HG03045 (cell line): ENCODE measurements around the gene MFNG.

ENCODE experiments used
- ATAC-seq: cut with Tn5 transposase; IDR thresholded peaks from one replicate; pipeline ENCODE4 v1.9.1; 2021; ENCODE audit warnings: mild to moderate bottlenecking, moderate library complexity; ENCODE audit not compliant: unreplicated experiment

The MFNG gene

DNA sequence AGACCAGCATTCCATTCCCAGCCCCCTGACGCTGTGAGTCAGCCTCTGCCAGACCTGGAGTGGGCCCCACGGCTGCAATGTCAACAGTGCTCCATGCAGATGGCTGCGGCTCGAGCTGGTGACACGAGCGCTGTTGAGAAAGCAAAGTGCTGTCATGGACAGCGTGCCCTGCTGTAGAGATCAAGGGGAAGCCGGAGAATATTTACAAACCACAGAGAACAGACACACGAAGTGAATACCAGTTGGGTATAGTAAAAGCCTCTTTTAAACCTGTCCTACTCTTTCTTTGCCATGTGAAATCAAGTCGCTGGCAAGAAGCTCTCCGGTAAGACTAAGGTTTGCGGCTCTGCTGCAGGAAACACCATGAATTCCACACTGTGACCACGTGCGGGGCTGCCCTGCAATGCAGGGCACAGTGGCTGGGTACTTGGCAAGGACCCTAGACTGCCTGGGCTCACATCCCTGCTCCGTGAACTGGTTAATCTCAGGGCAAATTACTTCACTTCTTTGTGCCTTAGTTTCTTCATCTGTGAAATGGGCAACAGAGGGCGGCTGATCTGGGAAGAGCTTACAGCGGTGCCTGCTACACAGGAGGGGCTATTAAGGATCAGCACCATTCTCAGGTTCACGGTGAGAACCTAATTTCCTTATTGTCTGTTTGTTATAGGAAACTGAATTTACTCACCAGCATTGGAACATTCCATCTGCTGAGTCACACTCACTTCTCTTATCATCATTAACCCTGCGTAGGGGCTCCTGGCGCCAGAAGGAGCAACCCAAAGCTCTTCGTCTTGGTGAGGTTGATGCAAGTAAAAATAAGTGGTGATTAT is 31.1 kb downstream of the MFNG start:
- no peak for ATAC-seq

DNA sequence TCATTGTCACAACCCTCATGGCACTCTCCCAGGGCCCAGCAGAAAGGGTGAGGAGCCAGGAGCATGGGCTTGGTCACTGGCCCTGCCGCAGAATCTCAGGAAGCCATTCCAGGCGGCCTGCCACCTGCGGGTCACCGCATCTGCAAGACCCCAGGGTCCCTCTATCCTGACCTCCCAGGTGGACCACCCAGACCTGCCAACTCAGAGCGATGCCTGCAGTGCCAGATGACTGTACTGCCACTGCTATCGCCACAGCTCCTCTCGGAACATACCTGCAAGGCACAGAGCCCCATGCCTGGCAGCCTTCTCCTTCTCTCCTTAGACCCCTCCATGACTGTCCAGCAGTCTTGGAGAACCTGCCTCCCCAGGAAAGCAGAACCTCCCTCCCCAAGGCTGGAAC is 32.5 kb downstream of the MFNG start:
- ATAC-seq: no peak

DNA sequence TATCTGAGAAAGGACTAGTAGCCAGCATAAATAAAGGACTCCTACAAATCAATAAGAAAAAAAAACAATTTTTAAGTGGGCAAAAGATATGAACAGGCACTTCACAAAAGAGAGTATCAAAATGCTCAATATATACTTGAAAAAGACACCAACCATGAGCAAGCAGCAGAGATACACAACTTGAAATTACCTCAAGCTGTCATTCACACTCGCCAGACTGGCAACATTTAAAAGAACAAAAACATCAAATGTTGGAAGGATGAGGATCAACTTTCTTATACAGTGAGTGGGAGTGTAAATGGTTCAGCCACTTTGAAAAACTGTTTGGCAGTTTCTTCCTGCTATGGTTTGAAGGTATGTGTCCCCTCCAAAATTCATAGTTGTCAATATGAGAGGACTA is 35.0 kb downstream of the MFNG start:
- no peak for ATAC-seq

GRCh38 chr22:37449331-37450001 is 36.7 kb downstream of the MFNG start:
- ATAC-seq: no peak

DNA sequence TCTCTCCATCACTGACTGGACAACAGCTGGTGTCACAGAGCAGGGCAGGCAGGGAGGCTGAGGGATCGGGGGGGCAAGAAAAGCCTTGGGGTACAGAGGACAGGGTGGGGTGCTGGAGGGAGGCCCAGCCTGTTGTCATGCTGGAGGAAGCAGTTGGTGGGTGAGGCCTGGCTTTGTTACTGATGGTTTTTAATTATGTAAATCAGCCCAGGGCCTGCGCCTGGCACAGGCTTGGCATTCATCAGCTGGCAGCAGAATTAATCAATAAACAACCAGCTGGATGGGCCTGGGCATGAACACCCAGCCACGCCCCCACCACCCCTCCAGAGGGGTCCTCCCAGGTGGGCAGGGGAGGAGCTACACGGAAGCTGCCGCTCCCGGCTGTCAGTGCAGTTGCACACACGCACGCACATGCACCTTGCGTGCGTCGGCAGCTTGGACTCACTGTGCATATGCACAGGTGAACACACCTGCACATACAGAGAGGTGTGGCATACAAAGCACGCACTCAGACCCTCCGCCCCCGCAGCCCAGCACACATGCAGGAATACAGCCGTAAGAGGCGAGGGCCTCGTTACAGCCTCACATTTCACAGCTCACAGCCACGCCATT is 37.6 kb downstream of the MFNG start:
- ATAC-seq: no peak

DNA sequence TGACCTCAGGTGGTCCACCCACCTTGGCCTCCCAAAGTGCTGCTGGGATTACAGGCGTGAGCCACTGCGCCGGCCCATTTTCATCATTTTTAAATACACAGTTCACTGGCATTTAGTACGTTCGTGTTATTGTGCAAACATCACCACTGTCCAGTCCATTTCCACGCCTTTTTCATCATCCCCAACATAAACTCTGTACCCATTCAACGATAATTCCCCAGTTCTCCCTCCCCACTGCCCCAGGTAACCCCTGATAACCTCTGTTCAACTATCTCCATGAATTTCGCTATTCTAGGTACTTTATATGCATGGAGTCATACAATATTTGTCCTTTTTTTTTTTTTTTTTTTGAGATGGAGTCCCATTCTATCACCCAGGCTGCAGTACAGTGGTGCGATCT is 40.7 kb downstream of the MFNG start:
- no peak for ATAC-seq

GRCh38 chr22:37443977-37444376 is 42.2 kb downstream of the MFNG start:
- no peak for ATAC-seq

GRCh38 chr22:37443086-37443485 is 43.1 kb downstream of the MFNG start:
- ATAC-seq: no peak

DNA sequence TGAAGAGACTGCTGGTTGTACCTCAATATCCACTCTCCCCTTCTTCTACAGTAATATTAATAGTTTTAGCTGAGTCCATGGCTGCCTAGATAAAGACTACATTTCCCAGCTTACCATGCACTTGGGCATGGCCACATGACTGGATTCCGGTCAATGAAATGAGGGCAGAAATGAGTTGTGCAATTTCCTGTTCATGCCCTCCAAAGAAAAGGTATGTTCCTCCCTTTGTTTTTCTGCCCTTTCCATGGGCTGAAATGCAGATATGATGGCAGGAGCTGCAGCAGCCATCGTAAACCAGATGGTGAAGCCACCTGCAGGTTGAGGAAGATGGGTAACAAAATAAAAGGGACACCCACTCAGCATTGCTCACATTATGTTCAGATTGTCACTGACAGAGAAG is 43.6 kb downstream of the MFNG start:
- ATAC-seq: no peak

GRCh38 chr22:37442135-37442534 is 44.0 kb downstream of the MFNG start:
- no peak for ATAC-seq

DNA sequence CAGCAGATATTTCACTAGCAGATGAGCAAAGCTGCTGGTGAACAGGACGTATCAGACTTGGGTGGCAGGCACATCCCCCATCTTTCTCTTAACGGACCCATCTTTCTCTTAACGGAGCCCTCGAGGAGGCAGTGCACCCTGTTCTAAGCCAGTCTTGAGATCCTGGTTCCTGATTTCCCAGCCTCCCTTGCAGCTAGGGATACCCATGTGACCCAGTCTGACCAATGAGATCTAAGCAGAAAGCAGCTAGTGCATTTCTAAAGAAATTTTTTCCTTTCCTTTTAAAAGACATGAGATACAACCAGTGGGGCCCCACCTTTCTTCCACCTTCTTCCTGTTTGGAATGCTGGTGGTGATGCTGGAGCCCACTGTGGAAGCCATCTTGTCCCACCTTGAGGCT is 45.3 kb downstream of the MFNG start:
- ATAC-seq: no peak

DNA sequence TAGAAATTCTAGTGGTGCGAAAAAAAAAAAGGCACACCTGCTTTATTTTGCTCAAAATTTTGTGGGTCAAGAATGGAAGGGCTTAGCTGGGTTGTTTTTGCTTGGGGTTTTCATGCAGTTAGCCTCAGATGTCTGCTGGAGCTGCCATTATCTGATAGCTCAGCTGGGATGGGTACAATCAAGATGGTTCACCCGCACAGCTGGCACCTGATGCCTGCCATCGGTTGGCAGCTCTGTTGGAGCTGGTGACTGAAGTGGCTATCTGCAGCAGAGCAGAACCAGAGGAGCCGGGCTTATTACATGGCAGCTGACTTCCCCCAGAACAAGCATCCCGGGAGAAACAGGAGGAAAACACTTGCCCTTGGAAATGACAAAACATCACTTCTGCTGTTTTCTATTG is 46.8 kb downstream of the MFNG start:
- ATAC-seq: no peak

DNA sequence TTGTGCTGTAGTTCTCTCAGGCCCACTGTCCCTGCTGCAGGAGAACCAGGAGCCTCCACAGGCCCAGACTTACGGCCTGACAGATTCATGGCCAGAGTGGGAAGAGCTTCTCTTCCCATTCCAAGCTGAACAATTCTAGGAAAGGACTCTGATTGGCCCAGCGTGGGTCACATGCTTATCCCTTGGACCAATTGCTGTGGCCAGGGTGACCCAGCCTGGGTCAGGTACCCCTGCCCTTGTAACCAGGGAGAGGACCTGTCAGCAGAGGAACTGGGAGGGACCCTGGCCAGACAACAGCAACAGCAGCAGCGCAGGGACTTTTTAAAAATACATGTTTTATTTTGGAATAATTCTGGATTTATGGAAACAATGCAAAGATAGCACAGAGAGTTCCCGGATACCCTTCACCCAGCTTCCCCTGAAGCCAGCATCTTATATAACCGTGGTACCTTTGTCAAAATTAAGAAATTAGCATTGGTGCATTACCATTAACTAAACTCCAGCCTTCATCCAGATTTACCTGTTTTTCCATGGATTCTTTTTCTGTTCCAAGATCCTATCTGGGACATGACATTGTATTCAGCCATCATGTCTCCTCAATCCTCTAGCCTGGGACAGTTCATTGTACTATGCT is 50.1 kb downstream of the MFNG start:
- no peak for ATAC-seq

DNA sequence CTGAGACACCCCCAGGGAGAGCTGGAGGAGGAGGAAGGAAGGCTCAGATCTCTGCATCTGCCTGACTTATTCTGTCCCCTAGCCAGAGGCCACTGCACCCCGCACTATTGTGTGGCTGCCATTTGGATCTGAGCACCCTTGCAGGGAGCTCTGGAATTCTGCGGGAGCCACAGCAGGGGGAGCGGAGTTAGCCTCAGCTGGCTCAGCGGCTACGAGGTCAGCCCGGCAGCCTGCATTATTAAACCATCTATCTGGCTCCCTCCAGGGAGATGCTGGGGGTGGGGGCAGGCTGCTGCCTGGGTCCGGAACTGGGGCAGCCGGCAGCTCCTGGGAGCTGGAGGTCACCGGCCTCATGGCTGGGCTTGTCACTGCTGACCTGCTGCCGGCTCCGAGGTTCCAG is 52.4 kb downstream of the MFNG start:
- ATAC-seq: no peak

DNA sequence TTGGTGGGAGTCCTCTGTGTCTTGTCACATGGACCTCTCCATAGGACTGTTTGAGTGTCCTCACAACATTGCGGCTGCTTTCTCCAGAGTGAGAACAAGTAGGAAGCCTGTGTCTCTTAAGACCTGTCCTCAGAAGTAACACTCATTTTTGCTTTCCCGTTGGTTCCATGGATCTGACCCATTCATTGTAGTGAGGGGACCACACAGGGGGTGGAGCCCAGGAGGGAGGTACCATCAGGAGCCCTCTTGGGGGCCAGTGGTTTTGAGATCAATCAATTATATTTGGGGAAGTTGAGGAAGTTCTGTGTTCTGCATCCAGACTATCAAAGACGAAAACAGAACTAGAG is 53.5 kb downstream of the MFNG start:
- no peak for ATAC-seq

DNA sequence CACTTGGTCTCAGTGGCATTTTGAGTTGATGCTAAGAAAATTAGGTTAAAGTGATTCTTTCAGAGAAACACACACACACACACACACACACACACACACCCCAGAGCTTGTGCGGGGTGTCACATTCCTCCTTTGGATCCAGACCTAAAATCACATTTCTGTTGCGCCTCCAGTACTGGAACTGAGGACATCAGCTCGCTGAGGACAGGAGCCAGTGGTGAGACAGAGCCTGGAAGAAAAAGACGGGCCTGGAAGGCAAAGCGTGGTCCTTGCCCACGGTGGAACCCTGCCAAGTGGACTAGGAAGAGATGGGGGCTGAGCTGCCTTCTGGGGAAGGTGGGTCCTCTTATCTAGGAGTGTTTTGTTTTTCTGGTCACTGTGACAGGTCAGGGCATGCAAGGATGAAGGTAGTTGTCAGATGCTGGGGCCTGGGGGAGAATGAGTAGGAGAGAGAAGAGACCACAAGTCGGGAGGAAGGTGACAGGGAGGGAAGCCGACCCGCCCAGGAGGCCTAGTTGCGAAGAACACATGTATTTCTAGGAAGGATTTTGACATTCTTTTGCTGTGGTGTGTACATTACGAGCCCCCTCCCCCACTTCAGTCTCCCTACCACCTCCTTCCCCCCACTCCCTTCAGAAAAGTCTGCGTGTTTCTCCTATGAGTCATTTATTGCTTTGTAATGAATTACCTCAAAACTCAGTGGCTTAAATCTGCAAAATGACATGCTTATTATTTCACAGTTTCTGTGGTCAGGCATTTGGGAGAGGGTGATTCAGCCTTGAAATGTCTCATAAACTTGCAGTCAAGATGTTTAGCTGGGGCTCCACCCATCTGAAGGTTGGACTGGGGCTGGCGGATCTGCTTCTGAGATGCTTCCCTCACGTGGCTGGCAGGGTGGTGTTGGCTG is 54.1 kb downstream of the MFNG start:
- ATAC-seq: no peak

GRCh38 chr22:37431366-37431765 is 54.8 kb downstream of the MFNG start:
- no peak for ATAC-seq

DNA sequence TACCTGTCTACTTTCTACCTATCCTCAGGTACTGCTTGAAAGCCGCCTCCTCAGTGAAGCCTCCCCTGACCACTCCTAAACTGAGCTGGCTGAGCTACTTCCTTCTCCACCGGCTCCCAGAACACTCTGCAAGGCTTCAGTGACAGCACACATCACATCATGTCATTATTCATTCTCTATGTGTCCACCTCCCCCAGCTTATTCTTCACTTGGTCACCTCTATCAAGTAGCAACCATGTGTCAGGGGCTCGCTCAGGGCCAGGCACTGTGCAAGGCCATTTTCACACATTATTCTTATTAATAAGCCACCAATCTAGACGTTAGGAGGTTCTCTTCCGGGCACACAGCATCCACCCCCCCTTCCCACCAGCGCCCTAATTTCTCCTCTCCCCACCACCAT is 55.2 kb downstream of the MFNG start:
- no peak for ATAC-seq

DNA sequence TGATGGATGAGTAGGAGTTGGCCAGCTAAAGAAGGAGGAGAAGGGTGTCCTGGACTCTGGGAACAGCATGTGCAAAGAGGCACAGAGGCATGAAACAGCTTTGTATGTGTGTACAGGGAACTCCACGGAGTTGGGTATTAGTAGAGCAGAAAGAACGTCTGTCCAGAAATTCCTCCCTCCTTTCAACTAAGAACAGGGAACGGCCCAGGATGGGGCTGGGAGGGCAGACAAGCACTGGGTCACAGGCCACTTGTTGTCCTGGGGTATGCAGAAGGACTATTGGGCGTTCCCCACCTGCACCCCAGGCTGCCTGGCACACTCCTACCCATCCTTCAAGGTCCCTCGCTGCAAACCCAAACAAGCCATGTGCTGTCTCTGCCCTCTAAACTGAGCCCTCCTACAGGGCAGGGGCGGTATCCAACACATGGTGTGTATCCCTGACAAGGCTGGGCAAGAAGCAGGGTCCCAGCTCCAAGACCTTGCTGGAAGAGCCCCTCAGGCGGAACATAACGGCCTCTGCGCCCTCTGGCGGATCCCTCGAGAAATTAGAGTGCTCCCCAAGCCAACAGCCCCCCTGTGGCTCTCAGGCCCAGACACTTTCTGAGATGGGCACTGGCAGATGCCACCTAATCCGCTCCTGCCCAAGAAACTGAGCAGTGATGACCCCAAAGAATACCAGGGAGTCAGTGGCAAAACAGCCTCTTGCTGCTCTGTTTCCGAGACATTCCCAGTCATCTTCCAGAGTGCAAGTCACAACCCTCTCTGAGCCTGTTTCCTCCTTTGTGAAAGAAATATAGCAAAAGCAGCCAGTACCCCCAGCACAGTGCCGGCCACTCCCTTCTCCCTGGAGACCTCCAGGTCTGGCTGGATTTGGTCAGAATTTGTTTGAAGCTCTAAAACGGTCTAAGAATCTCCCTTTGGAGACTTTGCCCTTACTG is 57.3 kb downstream of the MFNG start:
- no peak for ATAC-seq
